ENCODE results near the gene LEMD2. TPM values are rescaled to one million over a fixed set of nuclear protein-coding genes. Genes with fewer than 3 reads are reported as not detected.

LEMD2 gene
- total and polyA plus RNA-seq, 5 donors from 2014 or later: 25.7 to 102 (median 32.1) TPM

DNA sequence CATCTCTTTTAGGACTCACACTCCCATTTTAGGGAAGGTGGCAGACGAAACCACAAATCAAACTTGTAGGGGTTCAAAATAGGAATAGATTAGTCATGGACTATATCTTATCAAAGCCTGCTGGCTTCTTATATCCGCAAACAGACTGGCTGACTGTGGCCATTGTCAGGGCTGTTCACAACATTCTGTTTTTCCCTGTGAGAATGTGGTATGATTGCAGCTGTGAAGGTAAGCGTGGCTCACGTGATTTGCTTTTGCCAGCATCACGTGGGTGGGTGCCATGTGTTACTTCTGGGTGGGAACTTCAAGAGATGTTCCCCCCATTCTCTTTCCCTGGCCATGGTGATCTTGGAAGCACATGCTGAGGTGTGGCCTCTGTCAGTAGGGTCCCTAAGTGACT lies 48.1 kb downstream of the LEMD2 start:
- peaks cover 0 to 7% (median 2%) of the 10 kb centered on the region in 4 donors for H3K4me1 Mint-ChIP-seq
- Histone ChIP-seq H3K4me1 (ENCODE audit: control insufficient read depth, insufficient read depth, low read length, poor library complexity, severe bottlenecking) (no peaks in the 10 kb centered on the region), H3K9me3 (ENCODE audit: control insufficient read depth in 2 of 2, low read length in 2 of 2) (no peaks in the 10 kb centered on the region), H3K36me3 (ENCODE audit: control insufficient read depth, insufficient read depth, low read length) (no peaks in the 10 kb centered on the region), H3K4me3 (ENCODE audit: low read depth, low read length) (no peak overlapping the region), H3K27me3 (ENCODE audit: control insufficient read depth, insufficient read depth, low read length) (no peaks in the 10 kb centered on the region), H3K27ac (ENCODE audit: insufficient read depth, low read length, poor library complexity, severe bottlenecking) (no peak overlapping the region)
- H3K36me3 Mint-ChIP-seq: no peaks in the 10 kb centered on the region
- H3K9me3 Mint-ChIP-seq: no peaks in the 10 kb centered on the region
- peaks cover 22% of the 10 kb centered on the region for H3K27me3 Mint-ChIP-seq
- DNase-seq (no peak), ATAC-seq (ENCODE audit: low read depth in 2 of 2) (no peak)
- H3K4me3 Mint-ChIP-seq: no peak overlapping the region
- no peak overlapping the region for H3K27ac Mint-ChIP-seq

DNA sequence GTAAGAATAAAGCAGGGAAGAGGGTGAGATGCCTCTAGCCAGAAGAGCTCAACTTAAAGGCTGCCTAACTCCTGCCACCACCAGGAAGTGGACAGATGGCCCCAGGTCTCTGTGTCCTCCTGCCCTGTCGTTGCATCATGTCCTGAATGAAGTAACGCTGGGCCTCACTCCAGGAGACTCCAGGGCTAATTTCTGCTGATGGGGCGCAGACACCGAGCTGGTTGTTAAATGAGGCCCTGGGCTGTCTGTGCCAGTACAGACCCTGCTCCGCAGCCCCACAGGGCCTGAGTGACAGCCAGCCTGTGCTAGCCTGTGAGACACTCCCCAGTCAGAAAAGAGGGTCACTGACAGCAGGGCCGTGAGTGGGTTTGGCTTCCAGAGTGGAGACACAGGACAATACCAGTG lies 48.7 kb downstream of the LEMD2 start:
- Mint-ChIP-seq H3K4me3 (no peak overlapping the region), H3K27ac (no peak overlapping the region), H3K36me3 (no peaks in the 10 kb centered on the region), H3K9me3 (no peaks in the 10 kb centered on the region), H3K4me1 (peaks cover 0 to 4% (median 2%) of the 10 kb centered on the region in 4 donors), H3K27me3 (peaks cover 22% of the 10 kb centered on the region)
- Histone ChIP-seq H3K4me3 (ENCODE audit: low read depth, low read length) (no peak overlapping the region), H3K9me3 (ENCODE audit: control insufficient read depth in 2 of 2, low read length in 2 of 2) (no peaks in the 10 kb centered on the region), H3K27ac (ENCODE audit: insufficient read depth, low read length, poor library complexity, severe bottlenecking) (no peak overlapping the region), H3K27me3 (ENCODE audit: control insufficient read depth, insufficient read depth, low read length) (no peaks in the 10 kb centered on the region), H3K4me1 (ENCODE audit: control insufficient read depth, insufficient read depth, low read length, poor library complexity, severe bottlenecking) (no peaks in the 10 kb centered on the region), H3K36me3 (ENCODE audit: control insufficient read depth, insufficient read depth, low read length) (no peaks in the 10 kb centered on the region)
- no peak for ATAC-seq (ENCODE audit: low read depth in 2 of 2)
- no peak for DNase-seq

DNA sequence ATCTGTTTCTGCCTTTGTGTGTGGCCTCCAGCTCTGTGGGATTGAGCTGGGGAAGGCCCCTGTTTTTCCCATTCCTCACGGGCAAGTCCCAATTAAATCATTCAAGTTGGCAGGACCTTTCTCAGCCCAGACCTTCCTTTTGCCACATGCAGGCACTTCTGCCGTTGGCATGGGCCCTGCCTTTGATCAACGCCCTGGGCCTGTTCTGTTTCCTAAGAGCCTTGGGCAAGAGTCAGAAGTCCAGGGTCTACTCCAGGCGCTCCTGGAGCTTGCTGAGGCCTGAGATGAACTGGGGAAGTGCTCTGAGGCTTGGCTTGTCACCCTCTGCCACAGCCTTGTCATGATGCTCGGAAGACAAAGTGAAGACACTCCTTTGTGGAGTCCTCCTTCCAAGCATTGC lies 49.4 kb downstream of the LEMD2 start:
- Mint-ChIP-seq H3K27ac (no peak overlapping the region), H3K4me1 (peaks cover 0 to 4% (median 2%) of the 10 kb centered on the region in 4 donors), H3K36me3 (no peaks in the 10 kb centered on the region), H3K4me3 (no peak overlapping the region), H3K27me3 (peaks cover 22% of the 10 kb centered on the region), H3K9me3 (no peaks in the 10 kb centered on the region)
- Histone ChIP-seq H3K9me3 (ENCODE audit: control insufficient read depth in 2 of 2, low read length in 2 of 2) (no peaks in the 10 kb centered on the region), H3K4me3 (ENCODE audit: low read depth, low read length) (no peak overlapping the region), H3K27me3 (ENCODE audit: control insufficient read depth, insufficient read depth, low read length) (no peaks in the 10 kb centered on the region), H3K27ac (ENCODE audit: insufficient read depth, low read length, poor library complexity, severe bottlenecking) (no peak overlapping the region), H3K4me1 (ENCODE audit: control insufficient read depth, insufficient read depth, low read length, poor library complexity, severe bottlenecking) (no peaks in the 10 kb centered on the region), H3K36me3 (ENCODE audit: control insufficient read depth, insufficient read depth, low read length) (no peaks in the 10 kb centered on the region)
- ATAC-seq (ENCODE audit: low read depth in 2 of 2) (no peak), DNase-seq (no peak)

DNA sequence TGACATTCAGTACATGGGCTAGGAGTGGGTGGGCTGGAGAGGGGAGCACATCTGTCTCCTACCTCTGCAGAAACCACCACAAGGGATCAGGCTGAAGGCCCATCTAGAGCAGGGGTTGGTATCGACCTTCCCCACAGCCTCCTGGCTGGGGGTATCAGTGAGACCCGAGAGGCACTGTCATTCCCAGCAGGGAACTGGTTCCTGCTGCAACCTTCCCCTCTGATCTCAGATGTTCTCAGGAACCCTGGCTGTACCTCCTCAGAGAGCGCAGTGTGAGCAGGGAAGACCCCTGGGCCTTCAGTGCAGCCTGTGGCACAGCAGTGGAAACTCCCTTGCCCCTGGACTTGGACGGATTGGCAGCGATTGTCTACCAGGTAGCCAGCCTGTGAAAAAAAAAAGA lies 50.1 kb downstream of the LEMD2 start:
- Histone ChIP-seq H3K36me3 (ENCODE audit: control insufficient read depth, insufficient read depth, low read length) (no peaks in the 10 kb centered on the region), H3K27ac (ENCODE audit: insufficient read depth, low read length, poor library complexity, severe bottlenecking) (no peak overlapping the region), H3K4me3 (ENCODE audit: low read depth, low read length) (no peak overlapping the region), H3K4me1 (ENCODE audit: control insufficient read depth, insufficient read depth, low read length, poor library complexity, severe bottlenecking) (no peaks in the 10 kb centered on the region), H3K27me3 (ENCODE audit: control insufficient read depth, insufficient read depth, low read length) (no peaks in the 10 kb centered on the region), H3K9me3 (ENCODE audit: control insufficient read depth in 2 of 2, low read length in 2 of 2) (no peaks in the 10 kb centered on the region)
- Mint-ChIP-seq H3K27ac (no peak overlapping the region), H3K9me3 (no peaks in the 10 kb centered on the region), H3K36me3 (no peaks in the 10 kb centered on the region), H3K27me3 (peaks cover 18% of the 10 kb centered on the region), H3K4me3 (no peak overlapping the region), H3K4me1 (no peaks in the 10 kb centered on the region)
- no peak for DNase-seq
- ATAC-seq (ENCODE audit: low read depth in 2 of 2): no peak

DNA sequence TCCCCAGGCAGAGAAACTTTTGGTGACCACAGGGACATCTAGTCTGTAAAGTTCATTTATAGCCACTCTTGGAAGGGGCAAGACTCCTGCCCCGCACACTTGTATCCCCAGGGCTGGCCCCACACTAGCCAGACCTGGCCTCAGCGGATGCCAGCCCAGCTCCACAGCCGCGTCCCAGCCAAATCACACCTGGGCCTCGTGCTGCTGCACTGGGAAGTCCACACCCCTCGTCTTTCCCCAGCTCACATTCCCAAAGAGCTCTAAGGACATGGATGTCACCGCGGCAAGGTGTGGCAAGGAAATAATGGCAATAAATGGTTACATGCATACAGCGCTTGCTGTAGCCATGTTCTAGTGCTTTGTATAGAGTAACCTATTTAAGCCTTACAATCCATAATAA lies 50.8 kb downstream of the LEMD2 start:
- no peak overlapping the region for H3K4me3 ChIP-seq (ENCODE audit: low read depth, low read length)
- Mint-ChIP-seq H3K36me3 (no peaks in the 10 kb centered on the region), H3K4me1 (no peaks in the 10 kb centered on the region), H3K4me3 (no peak overlapping the region), H3K27me3 (peaks cover 12% of the 10 kb centered on the region), H3K9me3 (no peaks in the 10 kb centered on the region), H3K27ac (no peak overlapping the region)
- no peaks in the 10 kb centered on the region for H3K9me3 ChIP-seq (ENCODE audit: control insufficient read depth in 2 of 2, low read length in 2 of 2)
- H3K27me3 ChIP-seq (ENCODE audit: control insufficient read depth, insufficient read depth, low read length): no peaks in the 10 kb centered on the region
- no peaks in the 10 kb centered on the region for H3K36me3 ChIP-seq (ENCODE audit: control insufficient read depth, insufficient read depth, low read length)
- no peak for ATAC-seq (ENCODE audit: low read depth in 2 of 2)
- no peaks in the 10 kb centered on the region for H3K4me1 ChIP-seq (ENCODE audit: control insufficient read depth, insufficient read depth, low read length, poor library complexity, severe bottlenecking)
- no peak for DNase-seq
- no peak overlapping the region for H3K27ac ChIP-seq (ENCODE audit: insufficient read depth, low read length, poor library complexity, severe bottlenecking)

DNA sequence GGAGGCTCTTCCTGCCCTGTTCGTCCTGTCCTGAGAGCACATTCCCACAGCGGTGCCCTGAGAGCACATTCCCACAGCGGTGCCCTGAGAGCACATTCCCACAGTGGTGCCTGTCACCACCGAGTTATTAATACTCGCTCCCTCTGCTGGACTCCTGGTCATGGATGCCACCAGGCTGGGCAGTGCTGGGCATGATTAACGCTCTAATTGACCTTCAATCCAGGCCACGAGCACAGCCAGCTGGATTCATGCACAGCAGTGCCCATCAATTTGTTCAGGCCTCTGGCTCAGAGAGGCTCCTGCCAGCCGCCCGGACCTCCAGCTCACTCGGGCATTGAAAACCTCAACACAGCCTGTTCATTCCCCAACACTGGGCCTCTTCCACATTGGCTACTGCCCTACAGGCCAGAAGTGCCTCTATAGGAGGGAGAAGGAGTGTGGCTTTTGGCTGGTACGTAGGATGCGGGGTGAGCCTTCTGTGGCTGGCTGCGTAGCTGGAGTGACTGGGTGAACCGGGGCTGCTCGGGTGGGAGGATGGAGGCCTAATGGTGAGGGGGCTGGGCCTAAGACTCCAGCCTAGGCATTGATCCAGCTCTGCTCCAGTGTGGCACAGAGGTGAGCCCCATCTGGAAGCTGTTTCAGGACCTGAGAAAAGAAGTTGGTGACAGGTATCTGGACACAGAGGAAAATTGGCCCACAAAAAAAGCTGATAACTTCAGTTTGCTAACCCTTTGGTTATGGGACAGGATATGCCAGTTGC lies 51.5 kb downstream of the LEMD2 start:
- no peaks in the 10 kb centered on the region for H3K36me3 ChIP-seq (ENCODE audit: control insufficient read depth, insufficient read depth, low read length)
- H3K4me1 ChIP-seq (ENCODE audit: control insufficient read depth, insufficient read depth, low read length, poor library complexity, severe bottlenecking): no peaks in the 10 kb centered on the region
- H3K9me3 ChIP-seq (ENCODE audit: control insufficient read depth in 2 of 2, low read length in 2 of 2): no peaks in the 10 kb centered on the region
- ATAC-seq (ENCODE audit: low read depth in 2 of 2): no peak
- H3K9me3 Mint-ChIP-seq: no peaks in the 10 kb centered on the region
- H3K4me3 ChIP-seq (ENCODE audit: low read depth, low read length): no peak overlapping the region
- DNase-seq: no peak
- no peaks in the 10 kb centered on the region for H3K4me1 Mint-ChIP-seq
- no peak overlapping the region for H3K27ac Mint-ChIP-seq
- H3K36me3 Mint-ChIP-seq: no peaks in the 10 kb centered on the region
- H3K27ac ChIP-seq (ENCODE audit: insufficient read depth, low read length, poor library complexity, severe bottlenecking): no peak overlapping the region
- no peaks in the 10 kb centered on the region for H3K27me3 ChIP-seq (ENCODE audit: control insufficient read depth, insufficient read depth, low read length)
- peaks cover 5% of the 10 kb centered on the region for H3K27me3 Mint-ChIP-seq
- no peak overlapping the region for H3K4me3 Mint-ChIP-seq

DNA sequence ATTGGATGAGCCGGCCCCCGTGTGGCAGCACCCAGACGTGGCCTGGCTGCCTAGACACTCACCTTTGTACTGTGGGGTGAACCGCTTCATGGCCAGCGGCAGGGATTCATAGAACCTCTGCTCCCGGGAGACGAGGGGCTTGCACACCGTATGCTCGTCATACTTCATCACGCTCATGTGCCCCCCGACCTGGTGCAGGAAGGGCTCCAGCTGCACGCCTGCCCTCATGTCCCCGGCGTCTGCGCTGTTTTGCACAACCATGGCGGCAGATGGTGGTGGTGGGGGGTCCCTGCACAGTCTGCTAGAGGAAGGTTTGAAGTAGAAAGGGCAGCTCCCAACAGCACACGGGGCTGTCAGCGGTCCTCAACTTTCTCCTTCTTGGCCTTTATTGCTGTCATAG lies 53.7 kb downstream of the LEMD2 start:
- H3K4me3 Mint-ChIP-seq: no peak overlapping the region
- no peak for DNase-seq
- no peaks in the 10 kb centered on the region for H3K9me3 Mint-ChIP-seq
- Histone ChIP-seq H3K4me1 (ENCODE audit: control insufficient read depth, insufficient read depth, low read length, poor library complexity, severe bottlenecking) (no peaks in the 10 kb centered on the region), H3K27me3 (ENCODE audit: control insufficient read depth, insufficient read depth, low read length) (no peaks in the 10 kb centered on the region), H3K4me3 (ENCODE audit: low read depth, low read length) (no peak overlapping the region), H3K9me3 (ENCODE audit: control insufficient read depth in 2 of 2, low read length in 2 of 2) (no peaks in the 10 kb centered on the region), H3K36me3 (ENCODE audit: control insufficient read depth, insufficient read depth, low read length) (no peaks in the 10 kb centered on the region), H3K27ac (ENCODE audit: insufficient read depth, low read length, poor library complexity, severe bottlenecking) (no peak overlapping the region)
- ATAC-seq (ENCODE audit: low read depth in 2 of 2): no peak
- no peaks in the 10 kb centered on the region for H3K36me3 Mint-ChIP-seq
- no peaks in the 10 kb centered on the region for H3K4me1 Mint-ChIP-seq
- H3K27ac Mint-ChIP-seq: no peak overlapping the region
- no peaks in the 10 kb centered on the region for H3K27me3 Mint-ChIP-seq

DNA sequence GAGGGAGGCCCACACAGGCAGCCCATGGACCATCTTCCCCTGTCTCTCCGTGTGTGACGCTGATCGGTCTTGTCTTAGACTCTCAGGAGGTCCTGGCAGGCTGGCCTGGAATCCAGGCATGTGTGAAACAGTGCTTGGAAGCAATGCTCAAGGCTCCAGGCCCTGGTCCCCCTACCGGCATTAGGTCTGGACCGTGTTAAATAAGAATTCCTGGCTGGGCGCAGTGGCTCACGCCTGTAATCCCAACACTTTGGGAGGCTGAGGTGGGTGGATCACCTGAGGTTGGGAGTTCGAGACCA lies 55.3 kb downstream of the LEMD2 start:
- no peak overlapping the region for H3K27ac Mint-ChIP-seq
- H3K36me3 ChIP-seq (ENCODE audit: control insufficient read depth, insufficient read depth, low read length): no peaks in the 10 kb centered on the region

More for the DNA sequence above, 55.3 kb downstream of the LEMD2 start:
- Histone ChIP-seq H3K4me1 (ENCODE audit: control insufficient read depth, insufficient read depth, low read length, poor library complexity, severe bottlenecking) (no peaks in the 10 kb centered on the region), H3K27me3 (ENCODE audit: control insufficient read depth, insufficient read depth, low read length) (no peaks in the 10 kb centered on the region), H3K9me3 (ENCODE audit: control insufficient read depth in 2 of 2, low read length in 2 of 2) (no peaks in the 10 kb centered on the region), H3K4me3 (ENCODE audit: low read depth, low read length) (no peak overlapping the region), H3K27ac (ENCODE audit: insufficient read depth, low read length, poor library complexity, severe bottlenecking) (no peak overlapping the region)
- Mint-ChIP-seq H3K4me3 (no peak overlapping the region), H3K9me3 (no peaks in the 10 kb centered on the region), H3K27me3 (no peaks in the 10 kb centered on the region), H3K4me1 (no peaks in the 10 kb centered on the region), H3K36me3 (no peaks in the 10 kb centered on the region)
- no peak for DNase-seq
- no peak for ATAC-seq (ENCODE audit: low read depth in 2 of 2)

Data from CD4-positive, CD25-positive, alpha-beta regulatory T cell (primary cell).